GM18520 (cell line): Measurements from ENCODE around the gene XRCC6.
A peak's percentile ranks its signal among the peaks of the same experiment; 100 is the strongest.
"Not testable (repeated sequence)": the region's sequence is repeated elsewhere in the genome, so short reads cannot be mapped to it uniquely, and the experiment has no call there.

Experiments used
- ATAC-seq: cut with Tn5 transposase; IDR thresholded peaks from one replicate; pipeline ENCODE4 v1.9.1; 2021; ENCODE audit not compliant: unreplicated experiment

The XRCC6 gene

DNA sequence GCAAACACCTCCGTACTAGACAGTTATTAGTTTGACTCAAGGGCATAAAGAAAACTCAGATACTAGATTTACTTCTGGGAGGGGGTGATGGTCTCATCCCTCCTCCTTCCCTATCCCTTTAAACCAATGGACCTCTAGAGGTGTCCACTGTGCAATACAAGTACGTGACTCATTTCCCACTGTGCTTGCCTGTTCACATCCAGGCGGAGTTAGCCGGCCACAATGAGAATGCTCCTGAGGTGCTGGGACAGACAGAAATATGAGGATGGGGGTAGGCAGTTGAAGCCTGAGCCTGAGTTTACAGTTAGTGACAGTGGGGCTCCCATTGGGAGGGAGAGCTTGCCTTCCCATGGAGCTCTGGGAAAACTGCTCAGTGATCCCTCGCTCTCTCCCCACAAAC lies 23.0 kb upstream of the XRCC6 start:
- no peak for ATAC-seq

DNA sequence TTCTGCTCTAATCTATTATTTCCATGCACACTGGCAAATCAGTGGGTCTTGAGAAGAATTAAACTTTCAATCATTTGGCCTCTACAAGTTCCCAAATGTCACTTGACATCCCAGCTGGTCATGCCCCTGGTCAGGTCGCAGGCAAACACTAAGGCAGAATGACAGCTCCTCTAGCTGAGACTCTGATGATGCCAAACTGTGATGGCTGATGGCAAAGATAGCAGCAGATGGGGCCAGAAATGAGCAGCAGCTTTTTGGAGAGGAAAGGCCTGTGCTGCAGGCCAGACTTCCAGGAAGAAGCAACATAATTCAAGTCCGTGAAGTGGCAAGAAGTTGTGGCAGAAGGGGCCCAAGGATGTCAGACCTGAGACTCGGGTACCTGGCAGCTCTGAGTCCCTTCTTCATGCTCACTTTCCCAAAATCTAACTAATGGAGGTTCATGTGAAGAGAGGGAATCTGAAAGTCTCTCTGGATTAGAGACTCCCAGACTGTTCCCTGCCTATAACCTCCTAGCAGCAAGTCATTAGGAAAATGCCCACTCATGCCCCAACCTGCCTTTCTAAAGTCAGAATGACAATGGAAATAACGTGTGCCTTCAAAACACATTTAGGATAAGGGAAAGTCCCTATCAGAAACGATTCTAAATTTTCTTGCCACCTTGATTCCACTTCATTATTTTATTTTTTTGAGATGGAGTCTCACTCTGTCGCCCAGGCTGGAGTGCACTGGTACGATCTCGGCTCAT lies 22.0 kb upstream of the XRCC6 start:
- ATAC-seq = no peak

DNA sequence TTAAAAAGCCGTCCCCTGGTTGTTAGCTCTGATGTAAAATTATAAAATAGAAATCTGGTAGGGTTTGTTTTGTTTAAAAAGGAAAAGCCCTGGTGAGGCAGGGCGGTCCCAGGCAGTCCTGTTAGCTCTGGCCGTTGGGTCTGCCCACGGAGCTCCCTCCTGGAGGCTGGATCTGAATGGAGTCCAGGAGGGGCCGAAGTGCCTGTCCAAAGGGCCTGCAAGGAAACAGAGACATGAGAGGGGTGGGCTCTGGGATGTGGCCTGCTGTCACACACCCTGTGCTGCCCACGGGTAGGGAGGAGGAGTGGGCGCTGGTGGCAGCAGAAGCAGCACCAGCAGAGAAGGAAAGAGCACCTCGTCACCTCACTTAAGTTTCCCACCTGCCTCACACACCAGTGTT lies 20.1 kb upstream of the XRCC6 start:
- ATAC-seq = no peak

DNA sequence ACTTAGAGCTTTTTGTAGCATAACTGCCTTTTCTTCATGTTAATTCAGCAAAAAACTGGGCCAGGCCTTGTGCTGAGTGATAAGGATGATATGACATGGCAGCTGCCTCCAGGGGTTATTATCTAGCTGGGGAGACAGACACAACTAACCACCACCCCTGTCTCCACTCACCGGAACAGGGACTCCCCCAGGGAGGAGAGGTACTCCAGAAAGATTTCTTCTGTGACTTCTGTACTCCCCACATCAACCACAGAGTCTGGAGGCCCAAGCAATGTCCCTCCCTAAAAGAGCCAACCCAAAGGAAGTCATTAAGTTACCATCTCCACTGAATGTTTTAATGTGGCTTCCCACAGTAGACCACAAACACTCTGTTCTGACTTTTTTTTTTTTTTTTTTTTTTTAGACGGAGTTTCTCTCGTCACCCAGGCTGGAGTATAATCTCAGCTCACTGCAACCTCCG lies 17.2 kb upstream of the XRCC6 start:
- peak; percentile 86 for ATAC-seq

DNA sequence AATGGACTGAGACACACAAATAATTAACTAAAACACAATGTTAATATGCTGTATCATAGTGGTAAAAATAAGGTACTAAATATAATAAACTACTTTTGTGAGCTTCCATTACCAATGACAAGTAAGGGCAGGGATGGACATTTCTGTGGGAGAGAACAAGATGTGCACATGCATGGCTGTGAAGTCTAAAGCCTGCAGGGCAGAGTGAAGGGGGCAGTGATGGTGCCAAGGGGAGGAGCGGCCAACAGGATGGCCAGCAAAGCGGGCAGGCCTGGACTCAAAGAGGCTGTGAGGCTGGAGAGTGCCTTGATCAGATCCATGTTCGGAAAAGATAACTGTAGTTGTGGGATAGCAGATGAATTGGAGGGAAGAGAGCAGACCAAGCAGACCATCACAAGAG lies 12.7 kb upstream of the XRCC6 start:
- no peak for ATAC-seq

DNA sequence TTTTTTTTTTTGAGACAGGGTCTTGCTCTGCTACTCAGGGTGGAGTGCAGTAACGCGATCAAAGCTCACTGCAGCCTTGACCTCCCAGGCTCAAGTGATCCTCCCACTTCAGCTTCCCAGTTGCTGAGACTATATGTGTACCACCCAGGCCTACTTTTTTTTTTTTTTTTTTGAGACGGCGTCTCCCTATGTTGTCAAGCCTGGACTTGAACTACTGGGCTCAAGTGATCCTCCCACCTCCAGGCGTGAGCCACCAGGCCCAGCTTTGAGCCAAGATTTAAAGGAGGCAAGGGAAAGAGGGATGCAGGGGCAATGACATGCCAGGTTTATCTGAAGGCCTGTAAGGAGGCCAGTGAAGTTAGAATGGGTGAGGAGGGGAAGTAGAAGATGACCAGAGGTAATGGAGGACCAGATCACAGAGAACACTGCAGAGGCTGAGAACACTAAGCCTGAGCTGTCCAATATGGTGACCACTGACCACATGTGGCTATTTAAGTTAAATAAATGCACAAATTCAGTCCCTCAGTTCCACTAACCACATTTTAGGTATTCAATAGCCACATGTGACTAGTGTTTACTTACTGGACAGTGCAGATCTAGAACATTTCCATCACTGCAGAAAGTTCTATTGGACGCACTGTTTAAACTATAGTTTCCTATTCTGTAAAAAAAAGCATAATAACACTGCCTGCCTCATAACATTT lies 8.3 kb upstream of the XRCC6 start:
- no peak for ATAC-seq

DNA sequence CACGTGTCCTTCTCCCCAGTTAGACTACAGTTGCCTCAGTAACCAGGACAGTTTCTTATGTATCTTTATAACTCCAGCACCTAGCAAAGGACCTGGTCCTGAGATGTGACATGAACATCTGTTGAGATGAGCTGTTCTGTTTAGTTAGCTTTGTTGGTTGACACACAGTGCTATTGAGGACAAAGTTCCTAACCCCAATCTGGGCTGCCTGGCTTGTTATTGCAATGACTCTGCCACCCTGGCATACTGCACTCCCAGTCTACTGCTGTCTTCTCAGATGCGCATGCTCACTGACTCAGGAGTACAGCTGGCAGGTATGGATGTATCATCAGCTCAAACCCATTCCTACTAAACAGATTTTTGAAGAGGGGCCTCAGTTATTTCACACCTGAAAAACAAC lies 7.6 kb upstream of the XRCC6 start:
- no peak for ATAC-seq

DNA sequence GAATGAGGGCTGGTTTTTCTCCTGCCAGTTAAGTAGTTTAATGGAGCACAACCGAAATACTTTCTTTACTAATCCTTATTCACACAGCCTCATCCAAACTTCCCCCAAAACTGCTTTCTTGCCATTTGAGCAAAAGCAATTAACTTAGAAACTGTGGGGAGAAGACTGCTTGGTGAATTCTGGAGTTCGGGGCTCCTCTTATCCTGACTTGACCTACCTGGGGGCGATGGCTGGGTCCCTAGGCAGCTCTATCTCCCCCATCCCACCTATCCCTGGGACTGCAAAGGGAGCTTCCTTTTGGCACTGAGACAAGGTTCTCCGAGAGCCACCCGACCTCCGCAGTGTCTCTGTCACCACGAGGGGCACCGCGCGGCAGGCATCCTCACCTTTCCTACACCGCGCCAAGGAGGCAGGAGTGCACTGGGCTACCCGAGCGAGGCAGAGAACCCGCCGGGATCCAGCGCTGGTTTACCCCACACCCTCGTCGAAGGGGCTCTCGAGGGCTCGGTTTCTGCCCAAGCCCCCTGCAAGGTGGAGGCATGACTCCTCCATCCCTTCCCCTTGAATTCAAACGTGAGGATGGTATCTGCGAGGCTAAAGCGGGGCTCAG lies 1.0 kb upstream of the XRCC6 start:
- no peak for ATAC-seq

DNA sequence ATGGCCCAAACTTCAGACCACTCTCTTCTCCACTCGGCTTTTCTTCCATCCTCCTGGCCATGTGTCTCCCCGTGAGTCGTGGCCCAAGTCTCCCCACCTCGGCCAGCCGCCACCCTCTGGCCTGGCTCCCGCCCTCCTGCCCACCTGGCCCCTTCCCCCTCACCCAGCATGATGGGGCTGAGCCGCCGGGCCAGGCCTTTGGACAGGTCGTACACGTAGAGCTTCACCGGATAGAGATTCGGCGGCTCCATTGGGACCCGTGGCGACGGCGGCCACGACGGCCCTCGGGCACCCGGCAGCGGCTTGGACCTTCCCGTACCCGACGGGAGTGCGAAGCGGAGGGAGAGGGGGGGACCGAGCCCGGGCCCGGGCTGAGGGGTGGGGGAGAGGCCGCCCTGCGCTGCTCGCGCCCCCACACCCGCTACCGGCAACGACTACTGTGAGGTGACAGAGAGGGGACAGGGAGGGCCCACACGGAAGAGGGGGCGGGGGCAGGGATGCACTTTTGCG lies 451 bp upstream of the XRCC6 start, which contains the start of gene DESI1:
Gene DESI1, minus strand, starts transcription at position 455 of the 510 bp plus-strand sequence. Its CDS starts 204 bp downstream, at position 251.
- peak; percentile 10 for ATAC-seq

DNA sequence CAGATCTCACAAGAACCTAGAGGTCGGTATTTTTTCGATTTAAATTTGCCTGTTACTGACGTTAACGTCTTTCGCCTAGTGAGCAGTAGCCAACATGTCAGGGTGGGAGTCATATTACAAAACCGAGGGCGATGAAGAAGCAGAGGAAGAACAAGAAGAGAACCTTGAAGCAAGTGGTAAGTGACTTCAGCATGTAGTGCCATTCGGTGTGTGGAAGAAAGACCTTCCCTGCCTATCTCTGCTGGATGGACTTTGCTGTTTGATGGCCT lies 750 bp downstream of the XRCC6 start:
- ATAC-seq = no peak

DNA sequence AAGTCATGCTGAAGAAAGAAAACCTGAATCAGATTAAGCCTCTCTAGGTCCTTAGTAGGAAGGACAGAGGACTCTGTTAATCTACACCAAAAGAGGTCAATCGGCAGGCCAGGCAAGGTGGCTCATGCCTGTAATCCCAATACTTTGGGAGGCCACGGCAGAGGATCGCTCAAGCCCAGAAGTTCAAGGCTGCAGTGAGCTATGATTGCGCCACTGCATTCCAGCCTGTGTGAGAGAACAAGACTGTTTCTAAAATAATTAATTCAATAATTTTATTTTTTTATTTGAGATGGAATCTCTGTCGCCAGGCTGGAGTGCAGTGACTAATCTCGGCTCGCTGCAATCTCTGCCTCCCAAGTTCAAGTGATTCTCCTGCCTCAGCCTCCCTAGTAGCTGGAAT lies 4.5 kb downstream of the XRCC6 start:
- no peak for ATAC-seq

DNA sequence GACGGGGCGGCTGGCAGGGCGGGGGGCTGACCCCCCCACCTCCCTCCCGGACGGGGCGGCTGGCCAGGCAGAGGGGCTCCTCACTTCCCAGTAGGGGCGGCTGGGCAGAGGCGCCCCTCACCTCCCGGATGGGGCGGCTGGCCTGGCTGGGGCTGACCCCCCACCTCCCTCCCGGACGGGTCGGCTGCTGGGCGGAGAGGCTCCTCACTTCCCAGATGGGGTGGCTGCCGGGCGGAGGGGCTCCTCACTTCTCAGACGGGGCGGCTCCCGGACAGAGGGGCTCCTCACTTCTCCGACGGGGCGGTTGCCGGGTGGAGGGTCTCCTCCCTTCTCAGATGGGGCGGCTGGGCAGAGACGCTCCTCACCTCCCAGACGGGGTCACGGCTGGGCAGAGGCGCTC lies 10.0 kb downstream of the XRCC6 start:
- ATAC-seq = not testable (repeated sequence)

DNA sequence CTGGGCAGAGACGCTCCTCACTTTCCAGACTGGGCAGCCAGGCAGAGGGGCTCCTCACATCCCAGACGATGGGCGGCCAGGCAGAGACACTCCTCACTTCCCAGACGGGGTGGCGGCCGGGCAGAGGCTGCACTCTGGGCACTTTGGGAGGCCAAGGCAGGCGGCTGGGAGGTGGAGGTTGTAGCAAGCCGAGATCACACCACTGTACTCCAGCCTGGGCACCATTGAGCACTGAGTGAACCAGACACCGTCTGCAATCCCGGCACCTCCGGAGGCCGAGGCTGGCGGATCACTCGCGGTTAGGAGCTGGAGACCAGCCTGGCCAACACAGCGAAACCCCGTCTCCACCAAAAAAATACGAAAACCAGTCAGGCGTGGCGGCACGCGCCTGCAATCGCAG lies 10.5 kb downstream of the XRCC6 start:
- not testable (repeated sequence) for ATAC-seq

DNA sequence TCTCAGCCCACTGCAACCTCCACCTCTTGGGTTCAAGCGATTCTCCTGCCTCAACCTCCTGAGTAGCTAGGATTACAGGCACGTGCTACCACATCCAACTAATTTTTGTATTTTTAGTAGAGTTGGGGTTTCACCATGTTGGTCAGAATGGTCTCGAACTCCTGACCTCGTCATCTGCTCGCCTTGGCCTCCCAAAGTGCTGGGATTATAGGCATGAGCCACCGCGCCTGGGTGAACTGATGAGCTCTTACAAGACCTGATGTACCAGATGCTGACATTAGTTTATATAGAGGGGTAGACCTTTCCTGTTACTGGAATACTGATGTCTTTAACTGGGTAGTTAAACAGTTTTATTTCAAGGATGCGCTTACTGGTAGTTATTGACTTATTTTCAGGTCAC lies 13.5 kb downstream of the XRCC6 start:
- not testable (repeated sequence) for ATAC-seq

DNA sequence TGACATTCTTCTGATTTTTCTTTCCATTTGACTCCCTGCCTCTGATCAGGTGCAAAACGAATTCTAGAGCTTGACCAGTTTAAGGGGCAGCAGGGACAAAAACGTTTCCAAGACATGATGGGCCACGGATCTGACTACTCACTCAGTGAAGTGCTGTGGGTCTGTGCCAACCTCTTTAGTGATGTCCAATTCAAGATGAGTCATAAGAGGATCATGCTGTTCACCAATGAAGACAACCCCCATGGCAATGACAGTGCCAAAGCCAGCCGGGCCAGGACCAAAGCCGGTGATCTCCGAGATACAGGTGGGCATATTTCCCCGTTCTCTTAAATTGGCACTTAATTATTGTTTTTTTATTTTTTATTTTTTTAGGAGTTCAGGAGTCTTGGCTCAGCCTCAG lies 15.4 kb downstream of the XRCC6 start:
- ATAC-seq = no peak

DNA sequence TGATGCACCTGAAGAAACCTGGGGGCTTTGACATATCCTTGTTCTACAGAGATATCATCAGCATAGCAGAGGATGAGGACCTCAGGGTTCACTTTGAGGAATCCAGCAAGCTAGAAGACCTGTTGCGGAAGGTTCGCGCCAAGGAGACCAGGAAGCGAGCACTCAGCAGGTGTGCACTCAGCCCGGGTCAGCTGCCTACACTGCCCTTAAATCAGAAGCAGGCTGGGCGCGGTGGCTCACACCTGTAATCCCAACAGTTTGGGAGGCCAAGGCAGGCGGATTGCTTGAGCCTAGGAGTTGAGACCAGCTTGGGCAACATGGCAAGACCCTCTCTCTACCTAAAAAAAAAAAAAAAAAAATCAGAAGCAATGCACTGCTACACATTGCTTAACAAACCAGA lies 16.5 kb downstream of the XRCC6 start:
- ATAC-seq = not testable (repeated sequence)

DNA sequence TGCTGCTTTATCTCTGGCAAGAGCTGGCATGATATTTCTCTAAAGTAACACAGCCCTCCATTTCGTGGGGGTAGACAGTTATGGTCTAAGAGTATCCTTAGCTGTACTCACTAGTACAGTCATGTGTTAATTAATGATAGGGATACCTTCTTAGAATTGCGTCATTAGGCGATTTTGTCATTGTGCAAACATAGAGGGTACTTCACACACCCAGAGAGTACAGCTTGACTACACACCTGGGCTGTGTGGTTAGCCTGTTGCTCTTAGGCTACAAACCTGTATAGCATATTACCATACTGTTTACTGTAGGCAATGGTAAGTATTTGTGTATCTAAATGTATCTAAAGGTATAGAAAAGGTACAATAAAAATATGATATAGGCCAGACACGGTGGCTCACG lies 17.0 kb downstream of the XRCC6 start:
- no peak for ATAC-seq

DNA sequence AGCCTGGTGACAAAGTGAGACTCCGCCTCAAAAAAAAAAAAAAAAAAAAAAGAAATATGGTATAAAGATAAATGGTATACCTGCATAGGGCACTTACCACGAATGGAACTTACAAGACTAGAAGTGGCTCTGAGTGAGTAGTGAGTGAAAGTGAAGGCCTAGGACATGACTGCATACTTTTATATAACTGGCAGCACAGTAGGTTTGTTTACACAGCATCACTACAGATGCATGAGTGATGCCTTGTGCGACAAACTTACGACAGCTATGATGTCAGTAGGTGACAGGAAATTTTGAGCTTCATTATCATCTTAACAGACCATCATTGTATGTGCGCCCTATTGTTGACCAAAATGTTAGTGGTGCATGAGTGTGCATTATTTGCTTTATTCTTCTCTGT lies 17.7 kb downstream of the XRCC6 start:
- no peak for ATAC-seq

DNA sequence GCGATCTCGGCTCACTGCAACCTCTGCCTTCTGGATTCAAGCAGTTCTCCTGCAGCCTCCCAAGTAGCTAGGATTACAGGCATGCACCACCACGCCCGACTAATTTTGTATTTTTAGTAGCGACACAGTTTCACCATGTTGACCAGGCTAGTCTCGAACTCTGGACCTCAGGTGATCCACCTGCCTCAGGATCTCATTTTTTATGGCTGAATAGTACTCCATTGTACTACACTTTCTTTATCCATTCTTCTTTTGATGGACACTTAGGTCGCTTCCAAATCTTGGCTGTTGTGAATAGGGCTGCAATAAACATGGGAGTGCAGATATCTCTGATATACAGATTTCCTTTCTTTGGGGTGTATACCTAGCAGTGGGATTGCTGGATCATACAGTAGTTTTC lies 20.8 kb downstream of the XRCC6 start:
- ATAC-seq = no peak

DNA sequence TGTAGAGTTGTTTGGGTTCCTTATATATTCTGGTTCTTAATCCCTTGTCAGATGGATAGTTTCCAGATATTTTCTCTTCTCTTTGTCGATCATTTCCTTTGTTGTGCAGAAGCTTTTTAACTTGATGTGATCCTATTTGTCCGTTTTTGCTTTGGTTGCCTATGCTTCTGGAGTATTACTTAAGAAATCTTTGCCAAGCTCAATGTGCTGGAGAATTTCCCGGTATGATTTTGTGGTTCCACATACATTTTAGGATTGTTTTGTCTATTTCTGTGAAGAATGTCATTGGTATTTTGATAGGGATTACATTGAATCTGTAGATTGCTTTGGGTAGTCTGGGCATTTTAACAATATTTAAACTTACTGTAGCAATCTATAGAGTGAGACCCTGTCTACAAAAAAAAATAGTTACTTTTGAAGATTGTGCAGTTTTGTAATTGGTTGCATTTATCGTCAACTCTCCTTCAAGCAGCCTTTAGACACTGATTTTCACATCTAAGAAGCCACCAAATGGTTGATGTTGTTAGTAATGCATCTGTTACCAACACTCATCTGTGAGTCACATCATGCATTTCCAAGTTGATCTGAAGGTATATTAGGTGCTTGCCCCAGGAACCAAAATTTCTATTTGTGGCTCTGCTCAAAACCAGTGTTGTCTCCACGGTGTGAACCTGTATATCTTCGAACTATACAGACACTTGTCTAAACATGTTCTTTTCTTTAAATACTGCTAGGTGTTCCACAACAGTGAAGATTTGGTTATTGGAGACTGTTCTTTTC lies 21.4 kb downstream of the XRCC6 start:
- ATAC-seq = no peak

DNA sequence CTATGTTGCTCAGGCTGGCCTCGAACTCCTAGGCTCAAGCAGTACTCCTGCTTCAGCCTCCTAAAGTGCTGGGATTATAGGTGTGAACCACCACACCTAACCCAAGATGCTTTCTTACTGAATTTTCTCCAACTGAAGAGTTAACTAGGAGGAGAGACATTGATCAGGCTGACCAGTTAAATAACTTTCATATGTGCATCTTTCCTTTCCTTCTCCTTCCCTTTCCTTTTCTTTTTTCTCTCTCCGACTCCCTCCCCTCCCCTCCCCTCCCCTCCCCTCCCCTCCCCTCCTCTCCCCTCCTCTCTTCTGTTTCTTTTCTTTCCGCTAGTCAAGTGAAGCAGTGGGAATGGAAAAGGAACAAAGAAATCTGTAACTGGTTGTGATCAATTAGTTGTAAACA lies 26.7 kb downstream of the XRCC6 start:
- no peak for ATAC-seq
